Colonic mucosa (tissue), 4 donors: ENCODE measurements around the gene TRIM54. TPM values are rescaled to one million over a fixed set of nuclear protein-coding genes. Genes with fewer than 3 reads are reported as not detected.

ENCODE experiments used
- DNase-seq: peaks from one replicate; pipeline ENCODE4 v3.0.0-alpha.2; 2020
- H3K27ac ChIP-seq: fragments of 200-600 bp; one replicate; pipeline ENCODE4 v1.8.0; 2021
- H3K27me3 ChIP-seq: fragments of 200-600 bp; one replicate; pipeline ENCODE4 v1.8.0; 2021
- H3K36me3 ChIP-seq: fragments of 200-600 bp; one replicate; pipeline ENCODE4 v1.8.0; 2021
- H3K4me1 ChIP-seq: fragments of 200-600 bp; one replicate; pipeline ENCODE4 v1.8.0; 2021; ENCODE audit warnings: mild to moderate bottlenecking
- H3K4me3 ChIP-seq: fragments of 200-600 bp; one replicate; pipeline ENCODE4 v1.8.0; 2021
- H3K9ac ChIP-seq, 2 donors: one replicate each; pipeline ENCODE4 v1.7.0; 2013; ENCODE audit warnings: control low read depth in 2 of 2, low read depth in 2 of 2, low read length in 2 of 2
- H3K9me3 ChIP-seq: fragments of 200-600 bp; one replicate; pipeline ENCODE4 v1.8.0; 2021
- CTCF ChIP-seq: fragments of 200-600 bp; IDR thresholded peaks from one replicate; pipeline ENCODE4 v1.8.0; 2022; ENCODE audit warnings: antibody characterized with exemption, mild to moderate bottlenecking
- intact Hi-C: fragments of 100-400 bp; cut with DNase I; formaldehyde crosslinking; loops from one replicate; pipeline ENCODE4 v1.14.1; 2022
- total RNA-seq, 2 donors: library from RNA; stranded (reverse); fragmentation: NEBNext Ultra II Directional in 1 of 2; extraction: Animal tissue kit (Norgen Biotek cat#: 25700) in 1 of 2; gene quantifications; one replicate each; pipeline ENCODE4 v1.2.1, GENCODE V29; 2021
- donor health status: healthy.
- donor health status: DM: no; HTN: no; CAD: no.
- donor health status: DM: no; HTN: no; CAD: no.

TRIM54 gene
- total RNA-seq, 2 donors from 2014 or later = 0.24 TPM; not detected in 1

GRCh38 chr2:27245116-27245515 lies 37.1 kb upstream of the TRIM54 start:
- no peaks in the 10 kb centered on the region for H3K9me3 ChIP-seq
- intact Hi-C loops = no loop called here
- TF ChIP-seq CTCF = no peak
- H3K9ac ChIP-seq = no peak overlapping the region
- H3K27ac ChIP-seq = no peak overlapping the region
- H3K4me3 ChIP-seq = no peak overlapping the region
- H3K36me3 ChIP-seq = no peaks in the 10 kb centered on the region
- DNase-seq = no peak
- no peaks in the 10 kb centered on the region for H3K4me1 ChIP-seq
- H3K27me3 ChIP-seq = no peaks in the 10 kb centered on the region

- no peaks in the 10 kb centered on the region for H3K9me3 ChIP-seq
- H3K36me3 ChIP-seq = no peaks in the 10 kb centered on the region
- H3K4me1 ChIP-seq = no peaks in the 10 kb centered on the region
- no peak overlapping the region for H3K4me3 ChIP-seq
- no peaks in the 10 kb centered on the region for H3K27me3 ChIP-seq
- intact Hi-C loops = no loop called here
- no peak overlapping the region for H3K27ac ChIP-seq
- no peak for DNase-seq
- H3K9ac ChIP-seq = no peak overlapping the region
- no peak for TF ChIP-seq CTCF
Observed at GRCh38 chr2:27245626-27246025, 36.6 kb upstream of the TRIM54 start.

GRCh38 chr2:27247893-27248292 lies 34.3 kb upstream of the TRIM54 start:
- Histone ChIP-seq H3K27ac (no peak overlapping the region), H3K9me3 (no peaks in the 10 kb centered on the region), H3K9ac (no peak overlapping the region), H3K27me3 (no peaks in the 10 kb centered on the region), H3K4me3 (no peak overlapping the region), H3K4me1 (no peaks in the 10 kb centered on the region), H3K36me3 (no peaks in the 10 kb centered on the region)
- DNase-seq = no peak
- no peak for TF ChIP-seq CTCF
- intact Hi-C loops = no loop called here

- Histone ChIP-seq H3K4me3 (no peak overlapping the region), H3K9ac (no peak overlapping the region), H3K9me3 (no peaks in the 10 kb centered on the region), H3K27me3 (no peaks in the 10 kb centered on the region), H3K36me3 (no peaks in the 10 kb centered on the region), H3K27ac (no peak overlapping the region), H3K4me1 (no peaks in the 10 kb centered on the region)
- no peak for DNase-seq
- intact Hi-C loops = no loop called here
- TF ChIP-seq CTCF = no peak
Observed at GRCh38 chr2:27249159-27249890, 32.9 kb upstream of the TRIM54 start.

- Histone ChIP-seq H3K4me3 (no peak overlapping the region), H3K9ac (no peak overlapping the region)
- intact Hi-C loops = no loop called here
Observed at GRCh38 chr2:27249891-27250651, 32.2 kb upstream of the TRIM54 start.

More at GRCh38 chr2:27249891-27250651, 32.2 kb upstream of the TRIM54 start:
- DNase-seq = peak; percentile 31
- TF ChIP-seq CTCF = peak; percentile 53
- no peaks in the 10 kb centered on the region for H3K36me3 ChIP-seq
- H3K27me3 ChIP-seq = no peaks in the 10 kb centered on the region
- no peaks in the 10 kb centered on the region for H3K9me3 ChIP-seq
- H3K27ac ChIP-seq = no peak overlapping the region
- H3K4me1 ChIP-seq = no peaks in the 10 kb centered on the region
